ENCODE results near the gene NOVA1. TPM values are rescaled to one million over a fixed set of nuclear protein-coding genes. Genes with fewer than 3 reads are reported as not detected.

Gene NOVA1
- total RNA-seq, 1 donor from 2014 or later, result 21.8 TPM

DNA sequence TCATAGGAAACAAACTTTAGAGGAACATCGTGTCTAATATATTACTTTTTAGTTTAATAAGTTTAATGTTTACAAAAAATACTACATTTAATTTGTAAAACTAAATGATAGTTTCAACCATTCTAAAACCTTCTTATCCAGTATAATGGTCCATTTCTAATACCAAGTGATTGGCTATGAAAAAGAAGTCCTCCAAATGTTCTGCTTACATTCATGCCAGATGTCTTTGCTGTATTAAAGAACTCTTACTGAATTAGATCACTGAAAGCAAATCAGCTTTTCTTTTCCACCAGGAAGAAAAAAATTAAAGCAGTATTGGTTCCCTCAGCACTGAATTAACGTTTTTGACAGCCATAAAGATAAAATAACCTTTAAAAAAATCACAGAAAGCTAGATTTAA is 3.7 kb downstream of the NOVA1 start:
- H3K27me3 Mint-ChIP-seq (ENCODE audit: unreplicated experiment), result peaks cover 9% of the 10 kb centered on the region
- H3K4me1 Mint-ChIP-seq (ENCODE audit: unreplicated experiment), result peaks cover 27% of the 10 kb centered on the region
- TF ChIP-seq, protein P1, sequence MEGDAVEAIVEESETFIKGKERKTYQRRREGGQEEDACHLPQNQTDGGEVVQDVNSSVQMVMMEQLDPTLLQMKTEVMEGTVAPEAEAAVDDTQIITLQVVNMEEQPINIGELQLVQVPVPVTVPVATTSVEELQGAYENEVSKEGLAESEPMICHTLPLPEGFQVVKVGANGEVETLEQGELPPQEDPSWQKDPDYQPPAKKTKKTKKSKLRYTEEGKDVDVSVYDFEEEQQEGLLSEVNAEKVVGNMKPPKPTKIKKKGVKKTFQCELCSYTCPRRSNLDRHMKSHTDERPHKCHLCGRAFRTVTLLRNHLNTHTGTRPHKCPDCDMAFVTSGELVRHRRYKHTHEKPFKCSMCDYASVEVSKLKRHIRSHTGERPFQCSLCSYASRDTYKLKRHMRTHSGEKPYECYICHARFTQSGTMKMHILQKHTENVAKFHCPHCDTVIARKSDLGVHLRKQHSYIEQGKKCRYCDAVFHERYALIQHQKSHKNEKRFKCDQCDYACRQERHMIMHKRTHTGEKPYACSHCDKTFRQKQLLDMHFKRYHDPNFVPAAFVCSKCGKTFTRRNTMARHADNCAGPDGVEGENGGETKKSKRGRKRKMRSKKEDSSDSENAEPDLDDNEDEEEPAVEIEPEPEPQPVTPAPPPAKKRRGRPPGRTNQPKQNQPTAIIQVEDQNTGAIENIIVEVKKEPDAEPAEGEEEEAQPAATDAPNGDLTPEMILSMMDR (IDR thresholded peaks at IDR 0.05; ENCODE audit: unreplicated experiment), result no peak
- no peak overlapping the region for H3K27ac Mint-ChIP-seq (ENCODE audit: unreplicated experiment)
- no peak for DNase-seq (ENCODE audit: low spot score)
- H3K4me3 Mint-ChIP-seq (ENCODE audit: unreplicated experiment), result no peak overlapping the region
- H3K36me3 Mint-ChIP-seq (ENCODE audit: low read depth, unreplicated experiment), result peaks cover 11% of the 10 kb centered on the region
- no peaks in the 10 kb centered on the region for H3K9me3 Mint-ChIP-seq (ENCODE audit: unreplicated experiment)

DNA sequence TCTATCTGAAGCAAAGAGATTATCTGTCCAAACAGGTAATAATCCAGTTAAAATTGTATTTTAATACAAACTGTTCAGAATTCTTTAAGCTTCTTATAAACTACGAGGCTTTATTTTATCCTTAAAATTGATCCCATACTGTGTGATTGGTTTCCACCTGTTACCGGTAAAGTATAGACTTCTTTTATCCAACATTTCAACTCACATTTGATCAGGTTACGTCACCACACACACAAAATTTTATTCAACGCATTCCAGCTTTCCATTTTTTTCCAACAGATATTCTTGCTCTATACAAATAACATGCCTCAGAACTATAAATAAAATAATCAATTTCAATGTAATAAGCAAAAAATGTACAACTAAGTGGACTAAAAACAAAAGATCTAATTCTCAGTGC is 4.5 kb downstream of the NOVA1 start:
- no peak overlapping the region for H3K4me3 Mint-ChIP-seq (ENCODE audit: unreplicated experiment)
- H3K9me3 Mint-ChIP-seq (ENCODE audit: unreplicated experiment), result no peaks in the 10 kb centered on the region
- DNase-seq (ENCODE audit: low spot score), result no peak
- H3K36me3 Mint-ChIP-seq (ENCODE audit: low read depth, unreplicated experiment), result peaks cover 8% of the 10 kb centered on the region
- H3K27me3 Mint-ChIP-seq (ENCODE audit: unreplicated experiment), result peaks cover 4% of the 10 kb centered on the region
- H3K27ac Mint-ChIP-seq (ENCODE audit: unreplicated experiment), result no peak overlapping the region
- H3K4me1 Mint-ChIP-seq (ENCODE audit: unreplicated experiment), result peaks cover 20% of the 10 kb centered on the region
- TF ChIP-seq, protein P1 (IDR thresholded peaks at IDR 0.05; ENCODE audit: unreplicated experiment), result no peak

DNA sequence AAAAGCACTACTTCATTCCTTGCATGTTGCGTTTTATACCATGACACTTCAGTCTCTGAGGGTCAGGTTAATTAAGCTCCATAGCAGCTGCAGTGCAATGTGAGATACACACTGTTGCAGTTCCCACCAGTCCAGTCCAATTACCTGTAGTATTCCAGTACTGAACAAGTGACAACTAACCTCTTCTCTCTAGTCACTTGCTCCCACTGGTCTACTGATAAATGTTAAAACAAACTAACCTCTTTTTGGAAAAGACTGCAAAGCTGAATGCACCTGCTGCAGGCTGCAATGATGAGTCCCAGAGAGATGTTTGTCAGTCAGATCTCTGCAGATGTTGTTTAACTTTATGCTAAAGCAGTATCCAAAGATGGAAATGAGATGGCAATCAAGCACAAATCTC is 7.9 kb downstream of the NOVA1 start:
- Mint-ChIP-seq H3K27me3 (ENCODE audit: unreplicated experiment) (no peaks in the 10 kb centered on the region), H3K4me3 (ENCODE audit: unreplicated experiment) (no peak overlapping the region), H3K9me3 (ENCODE audit: unreplicated experiment) (no peaks in the 10 kb centered on the region), H3K4me1 (ENCODE audit: unreplicated experiment) (peaks cover 1% of the 10 kb centered on the region), H3K36me3 (ENCODE audit: low read depth, unreplicated experiment) (no peaks in the 10 kb centered on the region), H3K27ac (ENCODE audit: unreplicated experiment) (no peak overlapping the region)
- no peak for DNase-seq (ENCODE audit: low spot score)
- TF ChIP-seq, protein P1 (IDR thresholded peaks at IDR 0.05; ENCODE audit: unreplicated experiment), result no peak

DNA sequence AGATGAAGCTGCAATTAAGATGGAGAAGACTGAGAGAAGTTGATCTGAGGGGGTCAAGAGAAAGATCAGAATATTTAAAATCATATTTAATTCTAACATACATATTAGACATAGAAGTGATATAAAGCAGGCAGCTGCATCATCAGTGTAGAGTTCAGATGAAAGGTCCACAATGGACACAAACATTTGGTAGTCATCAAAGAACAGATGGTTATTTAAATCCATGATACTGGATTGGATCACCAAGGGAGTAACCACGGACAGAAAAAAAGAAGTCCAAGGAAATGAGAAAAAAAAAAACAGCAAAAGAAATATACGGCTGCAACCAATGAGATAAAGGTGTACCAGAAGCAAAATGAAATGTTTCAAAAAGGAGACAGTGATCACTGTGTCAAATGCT is 20.1 kb downstream of the NOVA1 start:
- no peak for DNase-seq (ENCODE audit: low spot score)
- Mint-ChIP-seq H3K27me3 (ENCODE audit: unreplicated experiment) (no peaks in the 10 kb centered on the region), H3K36me3 (ENCODE audit: low read depth, unreplicated experiment) (no peaks in the 10 kb centered on the region), H3K27ac (ENCODE audit: unreplicated experiment) (no peak overlapping the region), H3K9me3 (ENCODE audit: unreplicated experiment) (no peaks in the 10 kb centered on the region), H3K4me3 (ENCODE audit: unreplicated experiment) (no peak overlapping the region), H3K4me1 (ENCODE audit: unreplicated experiment) (peaks cover 6% of the 10 kb centered on the region)
- TF ChIP-seq, protein P1 (IDR thresholded peaks at IDR 0.05; ENCODE audit: unreplicated experiment), result no peak

DNA sequence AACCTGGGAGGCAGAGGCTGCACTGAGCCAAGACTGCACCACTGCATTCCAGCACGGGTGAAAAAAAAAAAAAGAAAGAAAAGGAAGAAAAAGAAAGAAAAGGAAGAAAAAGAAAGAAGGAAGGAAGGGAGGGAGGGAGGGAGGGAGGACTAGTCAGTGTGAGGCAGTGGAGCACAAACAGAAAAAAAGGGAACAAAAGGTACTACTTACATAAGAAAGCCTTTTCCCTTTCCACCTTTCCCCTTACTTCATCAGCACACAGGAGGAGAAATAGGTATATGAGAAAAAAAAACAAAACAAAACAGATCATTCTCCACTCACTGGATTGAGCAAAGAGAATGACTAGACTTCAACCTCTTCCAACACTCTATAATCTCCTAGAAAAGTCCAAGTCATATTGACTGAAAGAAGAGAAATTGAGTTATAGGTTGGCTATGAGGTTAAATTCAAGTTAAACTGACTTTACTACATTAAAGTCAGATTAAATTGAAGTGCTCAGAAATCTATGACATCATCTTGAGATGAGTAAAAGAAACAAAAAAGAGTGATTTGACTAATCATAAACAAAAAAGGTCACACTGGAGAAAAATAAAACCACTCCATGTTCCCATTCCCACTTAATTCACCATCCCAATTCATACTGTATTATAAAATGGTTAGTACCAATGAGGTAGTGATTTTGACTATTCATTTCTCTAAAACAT is 43.6 kb downstream of the NOVA1 start:
- Mint-ChIP-seq H3K4me3 (ENCODE audit: unreplicated experiment) (no peak overlapping the region), H3K4me1 (ENCODE audit: unreplicated experiment) (peaks cover 3% of the 10 kb centered on the region), H3K27ac (ENCODE audit: unreplicated experiment) (no peak overlapping the region), H3K36me3 (ENCODE audit: low read depth, unreplicated experiment) (no peaks in the 10 kb centered on the region), H3K9me3 (ENCODE audit: unreplicated experiment) (no peaks in the 10 kb centered on the region), H3K27me3 (ENCODE audit: unreplicated experiment) (peaks cover 3% of the 10 kb centered on the region)
- DNase-seq (ENCODE audit: low spot score), result no peak
- TF ChIP-seq, protein P1 (IDR thresholded peaks at IDR 0.05; ENCODE audit: unreplicated experiment), result no peak

Measured in endothelial cell (in vitro differentiated cells).